Osteoblast (primary cell): ENCODE measurements around the gene KIDINS220. TPM values are rescaled to one million over a fixed set of nuclear protein-coding genes. Genes with fewer than 3 reads are reported as not detected.

Experiments
- DNase-seq: peaks from one replicate; pipeline ENCODE4 v3.0.0; 2011; ENCODE audit warnings: low spot score, mixed read lengths; ENCODE audit not compliant: insufficient read length; ENCODE audit errors: missing footprints
- H2AFZ ChIP-seq: 2 replicates; pipeline ENCODE4 v1.6.0; 2011; ENCODE audit warnings: mild to moderate bottlenecking, low read length
- H3K27ac ChIP-seq: 2 replicates; pipeline ENCODE4 v1.5.1; 2011; ENCODE audit warnings: mild to moderate bottlenecking, low read depth, low read length, moderate library complexity
- H3K27me3 ChIP-seq: 2 replicates; pipeline ENCODE4 v1.6.0; 2012; ENCODE audit warnings: mild to moderate bottlenecking, control low read depth, inconsistent platforms, low read length, moderate library complexity; ENCODE audit not compliant: insufficient read depth
- H3K36me3 ChIP-seq: 2 replicates; pipeline ENCODE4 v1.5.1; 2011; ENCODE audit warnings: mild to moderate bottlenecking, low read length, control low read depth, moderate library complexity; ENCODE audit not compliant: insufficient read depth
- H3K4me1 ChIP-seq: 2 replicates; pipeline ENCODE4 v1.5.1; 2011; ENCODE audit warnings: mild to moderate bottlenecking, low read length, control low read depth, moderate library complexity; ENCODE audit not compliant: insufficient read depth
- H3K4me2 ChIP-seq: 2 replicates; pipeline ENCODE4 v1.6.0; 2011; ENCODE audit warnings: mild to moderate bottlenecking, low read length; ENCODE audit not compliant: insufficient read depth
- H3K4me3 ChIP-seq: fragments of 200-600 bp; sonication (generic); 3 replicates; pipeline ENCODE4 v1.5.1; 2012; ENCODE audit warnings: mild to moderate bottlenecking, low read length, inconsistent platforms; ENCODE audit not compliant: insufficient read depth
- H3K79me2 ChIP-seq: 2 replicates; pipeline ENCODE4 v1.6.0; 2012; ENCODE audit warnings: mild to moderate bottlenecking, low read length, control low read depth, inconsistent platforms; ENCODE audit not compliant: insufficient read depth
- H3K9me3 ChIP-seq: 2 replicates; pipeline ENCODE4 v1.5.1; 2011; ENCODE audit warnings: low read depth, low read length, control low read depth
- H4K20me1 ChIP-seq: 2 replicates; pipeline ENCODE4 v1.6.0; 2012; ENCODE audit warnings: mild to moderate bottlenecking, low read length, control low read depth; ENCODE audit not compliant: insufficient read depth
- total RNA-seq: library from RNA; depleted of rRNA; stranded (reverse); fragments of >200 nt; gene quantifications from 2 replicates; pipeline ENCODE4 v1.2.3, GENCODE V29; 2012
- TF ChIP-seq, protein P1 (sequence below): IDR thresholded peaks from 2 replicates; pipeline ENCODE4 v1.5.1; 2011; ENCODE audit warnings: mild to moderate bottlenecking, low read depth, low read length, moderate library complexity; ENCODE audit errors: extremely low read depth

The KIDINS220 gene
- total RNA-seq, 1 donor = 134 TPM

GRCh38 chr2:8855010-8855409 lies 17.6 kb upstream of the KIDINS220 start:
- TF ChIP-seq, protein P1, sequence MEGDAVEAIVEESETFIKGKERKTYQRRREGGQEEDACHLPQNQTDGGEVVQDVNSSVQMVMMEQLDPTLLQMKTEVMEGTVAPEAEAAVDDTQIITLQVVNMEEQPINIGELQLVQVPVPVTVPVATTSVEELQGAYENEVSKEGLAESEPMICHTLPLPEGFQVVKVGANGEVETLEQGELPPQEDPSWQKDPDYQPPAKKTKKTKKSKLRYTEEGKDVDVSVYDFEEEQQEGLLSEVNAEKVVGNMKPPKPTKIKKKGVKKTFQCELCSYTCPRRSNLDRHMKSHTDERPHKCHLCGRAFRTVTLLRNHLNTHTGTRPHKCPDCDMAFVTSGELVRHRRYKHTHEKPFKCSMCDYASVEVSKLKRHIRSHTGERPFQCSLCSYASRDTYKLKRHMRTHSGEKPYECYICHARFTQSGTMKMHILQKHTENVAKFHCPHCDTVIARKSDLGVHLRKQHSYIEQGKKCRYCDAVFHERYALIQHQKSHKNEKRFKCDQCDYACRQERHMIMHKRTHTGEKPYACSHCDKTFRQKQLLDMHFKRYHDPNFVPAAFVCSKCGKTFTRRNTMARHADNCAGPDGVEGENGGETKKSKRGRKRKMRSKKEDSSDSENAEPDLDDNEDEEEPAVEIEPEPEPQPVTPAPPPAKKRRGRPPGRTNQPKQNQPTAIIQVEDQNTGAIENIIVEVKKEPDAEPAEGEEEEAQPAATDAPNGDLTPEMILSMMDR = no peak
- peaks cover 20% of the 10 kb centered on the region for H3K36me3 ChIP-seq
- DNase-seq = no peak

DNA sequence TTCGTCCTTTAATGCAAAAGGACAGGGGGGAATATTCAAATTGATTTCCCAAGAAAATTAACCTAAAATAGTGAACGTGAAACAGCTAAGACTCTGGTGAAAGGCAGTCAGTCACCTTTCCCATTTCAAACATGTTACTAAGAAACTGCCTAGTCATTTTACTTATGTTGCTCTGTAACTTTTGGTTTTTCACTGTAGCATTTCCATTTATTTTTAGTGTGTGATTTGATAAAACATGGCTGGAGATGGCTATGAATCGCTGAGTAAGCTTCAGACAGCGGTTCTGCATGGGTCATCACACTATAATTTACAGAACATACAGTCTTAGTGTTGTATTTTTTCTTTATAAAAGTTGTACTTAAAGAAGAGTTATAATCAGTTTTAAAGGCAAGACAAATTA lies 16.0 kb upstream of the KIDINS220 start:
- H3K27ac ChIP-seq = no peak overlapping the region
- H3K27me3 ChIP-seq = no peaks in the 10 kb centered on the region
- no peak overlapping the region for H3K4me2 ChIP-seq
- no peaks in the 10 kb centered on the region for H3K9me3 ChIP-seq
- peaks cover 10% of the 10 kb centered on the region for H3K4me1 ChIP-seq
- no peaks in the 10 kb centered on the region for H4K20me1 ChIP-seq
- TF ChIP-seq, protein P1 = no peak
- no peak overlapping the region for H2AFZ ChIP-seq
- H3K36me3 ChIP-seq = peaks cover 14% of the 10 kb centered on the region
- H3K79me2 ChIP-seq = no peaks in the 10 kb centered on the region
- no peak overlapping the region for H3K4me3 ChIP-seq
- DNase-seq = no peak

More at GRCh38 chr2:8855010-8855409, 17.6 kb upstream of the KIDINS220 start:
- H3K27ac ChIP-seq = no peak overlapping the region
- H4K20me1 ChIP-seq = no peaks in the 10 kb centered on the region
- H3K4me1 ChIP-seq = peaks cover under 1% of the 10 kb centered on the region
- no peaks in the 10 kb centered on the region for H3K9me3 ChIP-seq
- no peak overlapping the region for H3K4me3 ChIP-seq
- H2AFZ ChIP-seq = no peak overlapping the region
- H3K27me3 ChIP-seq = no peaks in the 10 kb centered on the region
- H3K79me2 ChIP-seq = no peaks in the 10 kb centered on the region
- H3K4me2 ChIP-seq = no peak overlapping the region

- Histone ChIP-seq H4K20me1 (no peaks in the 10 kb centered on the region), H3K79me2 (no peaks in the 10 kb centered on the region), H3K9me3 (no peaks in the 10 kb centered on the region), H3K4me2 (no peak overlapping the region), H3K4me1 (peaks cover 10% of the 10 kb centered on the region), H3K36me3 (peaks cover 9% of the 10 kb centered on the region), H2AFZ (no peak overlapping the region), H3K27me3 (no peaks in the 10 kb centered on the region), H3K27ac (no peak overlapping the region), H3K4me3 (no peak overlapping the region)
- DNase-seq = no peak
- TF ChIP-seq, protein P1 = no peak
Observed at GRCh38 chr2:8851811-8852560, 14.6 kb upstream of the KIDINS220 start.

DNA sequence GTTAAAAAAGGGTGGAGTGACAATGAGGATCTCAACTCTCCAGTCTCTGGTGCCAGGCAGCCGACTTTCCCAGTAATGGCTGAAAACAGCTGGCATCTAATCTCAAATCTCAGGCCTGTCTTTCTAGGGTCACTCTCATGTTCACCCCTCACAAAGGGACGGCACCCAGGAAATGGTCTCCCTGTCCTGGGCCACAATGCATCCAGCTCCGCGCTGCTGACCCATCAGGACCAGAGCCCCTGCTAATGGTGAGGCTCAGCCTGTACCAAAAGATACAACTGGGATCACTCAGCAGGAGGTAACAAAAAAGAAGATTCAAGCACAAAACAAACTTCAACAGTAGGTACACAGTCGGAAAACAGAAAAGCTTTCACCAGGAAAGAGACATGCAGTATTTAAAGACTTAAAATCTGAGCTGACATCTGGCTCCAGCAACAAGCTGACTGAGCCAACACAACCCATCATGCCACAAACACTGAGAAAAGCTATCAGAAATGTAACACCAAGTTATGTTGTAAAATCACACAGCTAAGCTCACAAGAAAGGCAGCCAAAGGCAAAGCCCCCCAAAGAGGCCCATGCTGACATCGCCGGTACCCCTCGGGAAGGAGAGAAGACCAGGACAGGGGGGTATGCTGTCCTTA lies 13.6 kb upstream of the KIDINS220 start:
- Histone ChIP-seq H3K9me3 (no peaks in the 10 kb centered on the region), H2AFZ (no peak overlapping the region), H3K79me2 (no peaks in the 10 kb centered on the region), H3K27me3 (no peaks in the 10 kb centered on the region), H3K27ac (no peak overlapping the region), H3K36me3 (peaks cover 5% of the 10 kb centered on the region), H4K20me1 (no peaks in the 10 kb centered on the region), H3K4me2 (no peak overlapping the region), H3K4me3 (no peak overlapping the region), H3K4me1 (peaks cover 10% of the 10 kb centered on the region)
- DNase-seq = no peak
- TF ChIP-seq, protein P1 = no peak
